SK-N-SH (cell line): ENCODE measurements around the gene SOX15. TPM values are rescaled to one million over a fixed set of nuclear protein-coding genes. Genes with fewer than 3 reads are reported as not detected.

Experiments
- CTCF ChIA-PET: fragments of 300-600, 350-600 bp; formaldehyde crosslinking; extraction: SDS; loops from one replicate; lab custom pipeline; 2021; lab: Yijun Ruan, JAX
- POLR2A ChIA-PET: fragments of 350-600 bp; sonication (Branson Sonifier 250); formaldehyde crosslinking; extraction: SDS; loops from one replicate; lab custom pipeline; 2020; ENCODE audit warnings: antibody characterized with exemption, inconsistent platforms; lab: Yijun Ruan, JAX
- DNase-seq: peaks from one replicate; pipeline ENCODE4 v3.0.0; 2012
- H2AFZ ChIP-seq: fragments of 200-600 bp; sonication (generic); 2 replicates; pipeline ENCODE4 v1.8.1; 2016; ENCODE audit warnings: antibody characterized with exemption, mild to moderate bottlenecking, low read depth
- H3F3A ChIP-seq: fragments of 200-600 bp; sonication (generic); replicated peaks from 2 replicates; pipeline ENCODE3; 2016; ENCODE audit warnings: antibody characterized with exemption, mild to moderate bottlenecking; ENCODE audit not compliant: insufficient read depth
- H3K27ac ChIP-seq, 2 experiments: fragments of 200-500 bp in 1 of 2; fragments of 200-600 bp in 1 of 2; sonication (Bioruptor generic) in 1 of 2; sonication (generic), shearing (Covaris generic) in 1 of 2; 2 replicates each; pipeline versions ENCODE4 v1.5.1 to v1.6.1; 2014 to 2016; ENCODE audit warnings: low read depth in 2 of 2, inconsistent platforms in 1 of 2, low read length in 1 of 2, mild to moderate bottlenecking in 1 of 2, mixed read lengths in 1 of 2
- H3K27me3 ChIP-seq: fragments of 200-600 bp; sonication (generic), shearing (Covaris generic); 2 replicates; pipeline ENCODE4 v1.6.1; 2016; ENCODE audit warnings: mixed run types; ENCODE audit not compliant: insufficient read depth
- H3K36me3 ChIP-seq, 2 experiments: fragments of 200-500 bp in 1 of 2; fragments of 200-600 bp in 1 of 2; sonication (Bioruptor generic) in 1 of 2; sonication (generic) in 1 of 2; replicated peaks in 1 of 2; 2 replicates each; pipeline versions ENCODE3 to v1.5.1; 2014 to 2016; ENCODE audit warnings: low read length in 1 of 2, mild to moderate bottlenecking in 1 of 2; ENCODE audit not compliant: insufficient read depth in 2 of 2, control insufficient read depth in 1 of 2
- H3K4me1 ChIP-seq, 2 experiments: fragments of 200-500 bp in 1 of 2; fragments of 200-600 bp in 1 of 2; sonication (Bioruptor generic) in 1 of 2; sonication (generic), shearing (Covaris generic) in 1 of 2; 2 replicates each; pipeline versions ENCODE4 v1.5.1 to v1.6.1; 2014 to 2016; ENCODE audit warnings: low read depth in 1 of 2, low read length in 1 of 2, mixed run types in 1 of 2; ENCODE audit not compliant: insufficient read depth in 2 of 2, control insufficient read depth in 1 of 2
- H3K4me2 ChIP-seq: fragments of 200-600 bp; sonication (generic), shearing (Covaris generic); 2 replicates; pipeline ENCODE4 v1.6.1; 2017; ENCODE audit warnings: mixed run types
- H3K4me3 ChIP-seq, 2 experiments: fragments of 200-500 bp in 1 of 2; fragments of 200-600 bp in 1 of 2; sonication (Bioruptor generic) in 1 of 2; sonication (generic), shearing (Covaris generic) in 1 of 2; 2 replicates each; pipeline versions ENCODE4 v1.5.1 to v1.8.1; 2014 to 2016; ENCODE audit warnings: low read depth in 2 of 2, inconsistent platforms in 1 of 2, low read length in 1 of 2, mild to moderate bottlenecking in 1 of 2, mixed read lengths in 1 of 2, moderate library complexity in 1 of 2
- H3K79me2 ChIP-seq: fragments of 200-600 bp; sonication (generic); 2 replicates; pipeline ENCODE4 v1.8.1; 2017; ENCODE audit warnings: mild to moderate bottlenecking; ENCODE audit not compliant: insufficient read depth
- H3K9ac ChIP-seq: fragments of 200-600 bp; sonication (generic); 2 replicates; pipeline ENCODE4 v1.6.1; 2017; ENCODE audit warnings: mixed run types
- H3K9me2 ChIP-seq: fragments of 200-600 bp; sonication (generic); 2 replicates; pipeline ENCODE4 v1.6.1; 2017; ENCODE audit warnings: mixed run types
- H3K9me3 ChIP-seq: fragments of 200-600 bp; sonication (generic); 2 replicates; pipeline ENCODE4 v1.6.1; 2017; ENCODE audit warnings: mixed run types, mild to moderate bottlenecking, moderate library complexity
- H4K20me1 ChIP-seq: fragments of 200-600 bp; sonication (generic); 2 replicates; pipeline ENCODE4 v1.6.1; 2017; ENCODE audit warnings: mild to moderate bottlenecking, mixed run types; ENCODE audit not compliant: insufficient read depth
- CHD2 ChIP-seq: fragments of 150-350 bp; IDR thresholded peaks from 2 replicates; pipeline ENCODE4 v1.6.1; 2018; ENCODE audit warnings: low read length; ENCODE audit not compliant: partially characterized antibody
- ELF1 ChIP-seq: IDR thresholded peaks from 2 replicates; pipeline ENCODE4 v1.4.0; 2012
- EP300 ChIP-seq, 2 experiments: IDR thresholded peaks; 2 replicates each; pipeline versions ENCODE4 v1.4.0 to v1.6.1; 2012; ENCODE audit warnings: borderline replicate concordance in 1 of 2, low read depth in 1 of 2, low read length in 1 of 2
- FOSL2 ChIP-seq: IDR thresholded peaks from 2 replicates; pipeline ENCODE4 v1.4.0; 2012; ENCODE audit warnings: low read depth, mild to moderate bottlenecking, moderate library complexity, borderline replicate concordance
- FOXJ3 ChIP-seq: sonication (generic); formaldehyde crosslinking; IDR thresholded peaks from 2 replicates; pipeline ENCODE4 v1.5.1; 2020; ENCODE audit warnings: mild to moderate bottlenecking, missing genetic modification reagents
- FOXM1 ChIP-seq: IDR thresholded peaks from 2 replicates; pipeline ENCODE4 v1.4.0; 2012; ENCODE audit warnings: low read depth, mild to moderate bottlenecking
- IRF3 ChIP-seq: fragments of 150-350 bp; IDR thresholded peaks from 2 replicates; pipeline ENCODE4 v1.6.1; 2016; ENCODE audit warnings: mild to moderate bottlenecking, low read depth, low read length
- JUND ChIP-seq: IDR thresholded peaks from 2 replicates; pipeline ENCODE4 v1.4.0; 2012
- RAD21 ChIP-seq: IDR thresholded peaks from 2 replicates; pipeline ENCODE4 v1.6.1; 2012; ENCODE audit warnings: mild to moderate bottlenecking, low read length
- RCOR1 ChIP-seq: fragments of 150-350 bp; IDR thresholded peaks from 2 replicates; pipeline ENCODE4 v1.6.1; 2017; ENCODE audit warnings: antibody characterized with exemption, low read length
- REST ChIP-seq: IDR thresholded peaks from 2 replicates; pipeline ENCODE4 v1.6.1; 2012; ENCODE audit warnings: mild to moderate bottlenecking, low read depth, low read length, moderate library complexity
- RFX5 ChIP-seq: IDR thresholded peaks from 2 replicates; pipeline ENCODE4 v1.6.1; 2012; ENCODE audit warnings: mild to moderate bottlenecking, improper control_type of control experiment, low read length
- RXRA ChIP-seq: IDR thresholded peaks from 2 replicates; pipeline ENCODE4 v1.4.0; 2012; ENCODE audit warnings: low read depth, mild to moderate bottlenecking, borderline replicate concordance
- SIN3A ChIP-seq: IDR thresholded peaks from 2 replicates; pipeline ENCODE4 v1.6.1; 2012; ENCODE audit warnings: low read depth, mild to moderate bottlenecking, low read length, moderate library complexity, borderline replicate concordance
- SMC3 ChIP-seq: IDR thresholded peaks from 2 replicates; pipeline ENCODE4 v1.6.1; 2012; ENCODE audit warnings: low read depth, low read length, improper control_type of control experiment
- TAF1 ChIP-seq: IDR thresholded peaks from 2 replicates; pipeline ENCODE4 v1.6.1; 2012; ENCODE audit warnings: low read depth, mild to moderate bottlenecking, low read length, moderate library complexity, borderline replicate concordance
- TEAD4 ChIP-seq: IDR thresholded peaks from 2 replicates; pipeline ENCODE4 v1.4.0; 2012; ENCODE audit warnings: mild to moderate bottlenecking, borderline replicate concordance; ENCODE audit not compliant: insufficient read depth
- YY1 ChIP-seq: IDR thresholded peaks from 2 replicates; pipeline ENCODE4 v1.4.0; 2012; ENCODE audit warnings: low read depth, mild to moderate bottlenecking
- WGBS: methylation state at CpG from one replicate; pipeline ENCODE4 v1.1.6; 2017; ENCODE audit warnings: low lambda C conversion rate; 5-methylcytosine and 5-hydroxymethylcytosine counted together
- polyA plus RNA-seq, 3 experiments: library from polyadenylated mRNA; depleted of rRNA; stranded (reverse); fragments of >200 nt; gene quantifications; 2 replicates each; pipeline ENCODE4 v1.2.3, GENCODE V29; 2012
- TF ChIP-seq, protein P1 (sequence below): fragments of 200-600 bp; sonication (generic); IDR thresholded peaks from 2 replicates; pipeline ENCODE4 v1.6.1; 2017; ENCODE audit warnings: antibody characterized with exemption, mild to moderate bottlenecking, moderate library complexity
- TF ChIP-seq, protein P2 (sequence below): IDR thresholded peaks from 2 replicates; pipeline ENCODE4; 2012
- TF ChIP-seq, protein P3 (sequence below): IDR thresholded peaks from 2 replicates; pipeline ENCODE4 v1.4.0; 2012; ENCODE audit warnings: low read depth, borderline replicate concordance
- TF ChIP-seq, protein P4 (sequence below): fragments of 150-350 bp; IDR thresholded peaks from 2 replicates; pipeline ENCODE4 v1.6.1; 2017; ENCODE audit warnings: antibody characterized with exemption, low read length, low read depth, borderline replicate concordance

Gene SOX15
- polyA plus RNA-seq, 1 of the 3 experiments (the other 2 are of a cell fraction), result 1.3 TPM

- H3K36me3 ChIP-seq, result peaks cover 48% of the 10 kb centered on the region in 2 experiments
- H3K79me2 ChIP-seq, result peaks cover 72% of the 10 kb centered on the region
- 22% methylated on average over 7 of the region's 7 CpGs for WGBS
- CTCF ChIA-PET, result interaction anchor here (1.2 to 2.5 kb wide), 3 partner anchors 10 to 109 kb away, joined by 3 to 18 read pairs (median 10); partner anchors contain the start of genes SOX15, TP53 and WRAP53
- H3F3A ChIP-seq, result peaks cover 56% of the 10 kb centered on the region
- no peaks in the 10 kb centered on the region for H3K9me2 ChIP-seq
- peaks cover 37 to 39% of the 10 kb centered on the region in 2 experiments for H3K4me1 ChIP-seq
- peak within 1 kb of the TSS in 1 of 2 experiments; percentile 2; a peak in 1 of 4 replicates for H3K4me3 ChIP-seq
- H3K9ac ChIP-seq, result peak within 1 kb of the TSS; percentile 45; the same call in 1 of the 2 replicates
- H3K4me2 ChIP-seq, result peak within 1 kb of the TSS; percentile 23; the same call in 1 of the 2 replicates
- H3K9me3 ChIP-seq, result no peaks in the 10 kb centered on the region
- peak within 1 kb of the TSS; percentile 12 to 79 for H3K27ac ChIP-seq
- H2AFZ ChIP-seq, result no peak within 1 kb of the TSS
- peaks cover 49% of the 10 kb centered on the region for H4K20me1 ChIP-seq
- POLR2A ChIA-PET, result interaction anchor here (0.6 to 2.4 kb wide), 4 partner anchors 8 to 62 kb away, joined by 3 to 5 read pairs (median 3); partner anchors contain the start of gene FXR2
- DNase-seq, result peak; percentile 58
- no peaks in the 10 kb centered on the region for H3K27me3 ChIP-seq
- TF ChIP-seq ELF1 (peak; percentile 47; the same call in 1 of the 2 replicates), RXRA (no peak), RCOR1 (no peak), REST (peak; percentile 39; the same call in 1 of the 2 replicates), IRF3 (no peak), FOXM1 (no peak), TAF1 (peak; percentile 54; the same call in 1 of the 2 replicates), SMC3 (no peak), SIN3A (peak; percentile 99), FOSL2 (peak; percentile 71; the same call in 1 of the 2 replicates), RAD21 (no peak), RFX5 (no peak), YY1 (no peak), JUND (peak; percentile 65), TEAD4 (no peak), CHD2 (peak; percentile 63), EP300 (IDR thresholded peaks at IDR 0.05; ENCODE audit: borderline replicate concordance in 1 of 2, low read depth in 1 of 2, low read length in 1 of 2) (peak in 1 of 2 experiments; percentile 18; a peak in 1 of 4 replicates), FOXJ3 (CRISPR knock-in tag) (no peak)
- TF ChIP-seq, protein P1, sequence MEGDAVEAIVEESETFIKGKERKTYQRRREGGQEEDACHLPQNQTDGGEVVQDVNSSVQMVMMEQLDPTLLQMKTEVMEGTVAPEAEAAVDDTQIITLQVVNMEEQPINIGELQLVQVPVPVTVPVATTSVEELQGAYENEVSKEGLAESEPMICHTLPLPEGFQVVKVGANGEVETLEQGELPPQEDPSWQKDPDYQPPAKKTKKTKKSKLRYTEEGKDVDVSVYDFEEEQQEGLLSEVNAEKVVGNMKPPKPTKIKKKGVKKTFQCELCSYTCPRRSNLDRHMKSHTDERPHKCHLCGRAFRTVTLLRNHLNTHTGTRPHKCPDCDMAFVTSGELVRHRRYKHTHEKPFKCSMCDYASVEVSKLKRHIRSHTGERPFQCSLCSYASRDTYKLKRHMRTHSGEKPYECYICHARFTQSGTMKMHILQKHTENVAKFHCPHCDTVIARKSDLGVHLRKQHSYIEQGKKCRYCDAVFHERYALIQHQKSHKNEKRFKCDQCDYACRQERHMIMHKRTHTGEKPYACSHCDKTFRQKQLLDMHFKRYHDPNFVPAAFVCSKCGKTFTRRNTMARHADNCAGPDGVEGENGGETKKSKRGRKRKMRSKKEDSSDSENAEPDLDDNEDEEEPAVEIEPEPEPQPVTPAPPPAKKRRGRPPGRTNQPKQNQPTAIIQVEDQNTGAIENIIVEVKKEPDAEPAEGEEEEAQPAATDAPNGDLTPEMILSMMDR, result no peak
- TF ChIP-seq, protein P2, sequence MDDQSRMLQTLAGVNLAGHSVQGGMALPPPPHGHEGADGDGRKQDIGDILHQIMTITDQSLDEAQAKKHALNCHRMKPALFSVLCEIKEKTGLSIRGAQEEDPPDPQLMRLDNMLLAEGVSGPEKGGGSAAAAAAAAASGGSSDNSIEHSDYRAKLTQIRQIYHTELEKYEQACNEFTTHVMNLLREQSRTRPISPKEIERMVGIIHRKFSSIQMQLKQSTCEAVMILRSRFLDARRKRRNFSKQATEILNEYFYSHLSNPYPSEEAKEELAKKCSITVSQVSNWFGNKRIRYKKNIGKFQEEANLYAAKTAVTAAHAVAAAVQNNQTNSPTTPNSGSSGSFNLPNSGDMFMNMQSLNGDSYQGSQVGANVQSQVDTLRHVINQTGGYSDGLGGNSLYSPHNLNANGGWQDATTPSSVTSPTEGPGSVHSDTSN, result peak; percentile 66
- TF ChIP-seq, protein P3, sequence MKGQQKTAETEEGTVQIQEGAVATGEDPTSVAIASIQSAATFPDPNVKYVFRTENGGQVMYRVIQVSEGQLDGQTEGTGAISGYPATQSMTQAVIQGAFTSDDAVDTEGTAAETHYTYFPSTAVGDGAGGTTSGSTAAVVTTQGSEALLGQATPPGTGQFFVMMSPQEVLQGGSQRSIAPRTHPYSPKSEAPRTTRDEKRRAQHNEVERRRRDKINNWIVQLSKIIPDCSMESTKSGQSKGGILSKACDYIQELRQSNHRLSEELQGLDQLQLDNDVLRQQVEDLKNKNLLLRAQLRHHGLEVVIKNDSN, result no peak
- TF ChIP-seq, protein P4, sequence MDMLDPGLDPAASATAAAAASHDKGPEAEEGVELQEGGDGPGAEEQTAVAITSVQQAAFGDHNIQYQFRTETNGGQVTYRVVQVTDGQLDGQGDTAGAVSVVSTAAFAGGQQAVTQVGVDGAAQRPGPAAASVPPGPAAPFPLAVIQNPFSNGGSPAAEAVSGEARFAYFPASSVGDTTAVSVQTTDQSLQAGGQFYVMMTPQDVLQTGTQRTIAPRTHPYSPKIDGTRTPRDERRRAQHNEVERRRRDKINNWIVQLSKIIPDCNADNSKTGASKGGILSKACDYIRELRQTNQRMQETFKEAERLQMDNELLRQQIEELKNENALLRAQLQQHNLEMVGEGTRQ, result no peak
Measured at GRCh38 chr17:7579001-7579833, 10.7 kb downstream of the SOX15 start, which contains the start of gene CD68. CD68 (plus strand) TSS chr17:7579638; CDS start chr17:7579678, 40 bp downstream.
